B cell (primary cell): ENCODE results near the gene CRABP1.

Experiments
- CTCF ChIP-seq: fragments of 200-600 bp; IDR thresholded peaks from one replicate; pipeline ENCODE4 v1.8.0; 2022; ENCODE audit warnings: antibody characterized with exemption, mild to moderate bottlenecking
- EZH2 ChIP-seq: IDR thresholded peaks from 2 replicates; pipeline ENCODE4 v1.6.1; 2012; ENCODE audit warnings: borderline replicate concordance, low read depth, mild to moderate bottlenecking, moderate library complexity, low read length; ENCODE audit not compliant: insufficient read depth, poor library complexity, severe bottlenecking

GRCh38 chr15:78342021-78342420 is 1.9 kb downstream of the CRABP1 start:
- TF ChIP-seq CTCF, result no peak
- no peak for TF ChIP-seq EZH2
